GM21515 (cell line): ENCODE results near the gene TFF1.

ENCODE experiments used
- ATAC-seq: cut with Tn5 transposase; IDR thresholded peaks from one replicate; pipeline ENCODE4 v1.9.1; 2021; ENCODE audit not compliant: unreplicated experiment

TFF1 gene

GRCh38 chr21:42364304-42364865 is 1.9 kb downstream of the TFF1 start:
- ATAC-seq, result no peak

DNA sequence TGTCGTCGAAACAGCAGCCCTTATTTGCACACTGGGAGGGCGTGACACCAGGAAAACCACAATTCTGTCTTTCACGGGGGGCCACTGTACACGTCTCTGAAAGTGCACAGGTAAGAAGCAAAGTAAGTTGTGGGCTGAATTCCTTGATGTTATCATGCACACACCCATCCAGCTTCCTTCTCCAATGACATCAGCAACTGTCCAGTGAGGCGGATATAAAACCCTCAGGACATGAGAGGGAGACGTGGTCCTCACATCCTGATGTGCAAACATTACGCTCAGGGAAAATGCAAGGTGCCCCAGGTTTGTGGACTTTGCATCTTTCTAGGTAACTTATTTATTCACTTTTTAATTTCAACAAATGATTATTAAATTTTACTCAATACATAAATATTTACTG is 3.0 kb downstream of the TFF1 start:
- no peak for ATAC-seq

- ATAC-seq, result no peak
These were observed 3.6 kb downstream of the TFF1 start for GRCh38 chr21:42362700-42363099.

DNA sequence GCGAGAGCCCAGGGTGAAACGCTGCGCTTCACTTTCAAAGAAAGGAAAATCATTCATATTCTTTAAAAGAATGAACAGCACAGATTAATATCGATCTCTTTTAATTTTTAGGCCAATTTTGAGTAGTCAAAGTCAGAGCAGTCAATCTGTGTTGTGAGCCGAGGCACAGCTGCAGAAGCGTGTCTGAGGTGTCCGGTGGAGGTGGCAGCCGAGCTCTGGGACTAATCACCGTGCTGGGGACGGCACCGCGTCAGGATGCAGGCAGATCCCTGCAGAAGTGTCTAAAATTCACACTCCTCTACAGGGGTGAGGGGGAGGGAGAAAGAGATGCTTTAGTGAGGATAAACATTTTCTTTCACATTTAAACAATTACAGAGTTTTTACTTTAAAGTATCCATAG is 4.1 kb downstream of the TFF1 start:
- no peak for ATAC-seq

DNA sequence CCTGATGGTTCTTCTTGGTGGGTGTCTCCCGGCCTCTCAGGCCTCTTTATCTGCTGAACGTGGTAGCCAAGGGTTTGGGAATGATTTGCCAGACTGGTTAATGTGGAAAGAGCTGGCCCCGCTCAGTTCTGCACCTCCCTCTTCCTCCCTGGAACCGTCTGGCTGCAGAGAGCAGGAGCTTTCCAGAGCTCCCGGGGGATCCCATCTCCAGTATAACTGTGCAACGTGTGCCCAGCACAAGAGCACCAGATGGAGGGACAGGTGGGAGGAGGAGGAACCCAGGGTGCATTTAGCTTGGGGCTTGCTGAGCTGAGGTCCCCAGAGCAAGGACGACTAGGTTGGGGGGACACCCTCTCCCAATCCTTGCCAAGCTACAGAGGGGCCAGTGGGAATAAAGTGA is 5.0 kb downstream of the TFF1 start:
- no peak for ATAC-seq

DNA sequence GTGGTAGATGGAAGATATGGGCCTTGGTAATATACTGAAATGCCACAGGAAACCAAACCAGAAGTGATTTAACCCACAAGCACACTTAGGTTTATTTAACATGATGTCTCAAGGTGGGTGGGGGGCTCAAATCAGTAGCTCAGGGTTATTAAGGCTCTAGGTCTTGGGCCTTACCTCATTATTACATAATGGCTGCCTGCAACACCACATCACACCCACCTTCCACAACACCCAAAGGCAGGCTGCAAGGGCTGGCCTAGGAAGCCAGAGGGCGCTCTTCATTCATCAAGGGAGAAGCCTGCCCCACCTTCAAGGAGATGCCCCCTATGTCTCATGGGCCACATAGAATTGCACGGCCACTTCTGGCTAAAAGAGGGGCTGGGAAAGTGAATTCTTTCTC is 6.0 kb downstream of the TFF1 start:
- ATAC-seq, result no peak

DNA sequence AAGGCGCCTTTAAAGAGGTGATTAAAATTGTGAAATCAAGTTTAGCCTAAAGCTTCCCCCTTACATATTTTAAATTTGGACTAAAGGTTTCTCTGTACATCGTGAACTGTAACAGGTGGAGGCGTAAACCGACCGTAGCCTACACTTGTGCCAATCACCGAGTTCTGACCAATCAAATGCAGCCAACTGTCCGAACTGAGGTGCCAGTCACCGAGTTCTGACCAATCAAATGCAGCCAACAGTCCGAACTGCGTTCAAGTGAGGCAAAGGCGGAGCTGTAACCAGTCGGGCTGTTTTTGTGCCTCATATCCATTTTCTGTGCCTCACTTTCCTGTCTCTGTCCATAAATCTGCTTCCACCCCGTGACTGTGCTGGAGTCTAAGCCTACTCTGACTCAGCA is 7.4 kb downstream of the TFF1 start:
- no peak for ATAC-seq

GRCh38 chr21:42358261-42358660 is 8.1 kb downstream of the TFF1 start:
- no peak for ATAC-seq

- ATAC-seq, result no peak
These were observed 9.0 kb downstream of the TFF1 start for GRCh38 chr21:42357307-42357706.

DNA sequence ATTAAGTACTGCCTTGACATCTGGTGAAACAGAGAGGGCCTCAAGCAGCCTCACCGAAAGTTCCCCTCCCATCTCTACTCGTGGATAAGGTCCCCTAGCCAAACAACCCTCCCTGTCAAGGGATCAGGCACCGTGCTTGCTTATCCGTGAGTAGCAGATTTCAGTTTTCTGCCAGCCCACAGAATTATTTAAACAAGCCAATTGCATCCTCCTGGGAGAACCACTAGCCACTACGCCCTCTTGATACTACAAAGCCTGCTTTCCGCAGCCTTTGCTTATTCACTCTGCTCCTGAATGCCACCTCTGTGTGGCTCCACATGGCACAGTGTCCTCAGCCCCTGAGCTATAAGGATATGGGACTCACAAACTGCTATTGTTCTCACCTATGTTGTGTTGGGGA is 9.7 kb downstream of the TFF1 start:
- no peak for ATAC-seq

GRCh38 chr21:42356046-42356445 is 10.3 kb downstream of the TFF1 start:
- no peak for ATAC-seq

DNA sequence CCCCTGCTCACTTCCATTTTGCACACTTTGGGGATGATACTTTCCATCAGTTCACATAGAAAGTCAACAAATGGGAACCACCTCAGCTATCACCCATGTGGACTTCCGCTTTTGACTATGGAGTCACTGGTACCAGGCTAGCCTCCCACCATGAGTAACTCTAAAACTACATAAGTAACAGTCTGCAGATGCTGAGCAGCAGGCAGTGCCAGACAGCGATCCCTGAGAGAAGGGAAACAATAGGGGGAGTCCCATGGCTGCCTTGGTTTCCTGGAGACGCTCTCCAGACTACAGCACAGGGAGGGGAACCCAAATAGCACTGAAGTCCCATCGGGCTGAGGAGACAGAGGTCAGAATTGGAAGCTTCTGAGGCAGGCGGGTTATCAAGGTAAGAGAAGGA is 12.7 kb downstream of the TFF1 start:
- no peak for ATAC-seq

GRCh38 chr21:42352441-42353095 is 13.8 kb downstream of the TFF1 start:
- ATAC-seq, result no peak

- ATAC-seq, result no peak
These were observed 14.5 kb downstream of the TFF1 start for GRCh38 chr21:42351626-42352440.

- ATAC-seq, result no peak
These were observed 15.4 kb downstream of the TFF1 start, which contains the start of gene TFF2 for GRCh38 chr21:42350927-42351426. Gene TFF2, minus strand, starts transcription at chr21:42350994. Its CDS starts 37 bp downstream, at chr21:42350957.

GRCh38 chr21:42350318-42350910 is 15.9 kb downstream of the TFF1 start:
- no peak for ATAC-seq

- no peak for ATAC-seq
These were observed 16.7 kb downstream of the TFF1 start for GRCh38 chr21:42349420-42350317.

DNA sequence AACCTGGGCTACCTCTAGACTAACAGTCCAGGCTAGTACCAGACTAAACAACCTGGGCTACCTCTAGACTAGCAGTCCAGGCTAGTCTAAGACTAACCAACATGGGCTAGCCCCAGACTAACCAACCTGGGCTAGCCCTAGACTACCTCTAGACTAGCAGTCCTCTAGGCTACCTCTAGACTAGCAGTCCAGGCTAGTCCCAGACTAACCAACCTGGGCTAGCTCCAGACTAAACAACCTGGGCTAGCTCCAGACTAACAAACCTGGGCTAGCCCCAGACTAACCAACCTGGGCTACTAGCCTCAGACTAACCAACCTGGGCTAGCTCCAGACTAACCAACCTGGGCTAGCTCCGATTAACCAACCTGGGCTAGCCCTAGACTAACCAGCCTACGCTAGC is 17.6 kb downstream of the TFF1 start:
- no peak for ATAC-seq

DNA sequence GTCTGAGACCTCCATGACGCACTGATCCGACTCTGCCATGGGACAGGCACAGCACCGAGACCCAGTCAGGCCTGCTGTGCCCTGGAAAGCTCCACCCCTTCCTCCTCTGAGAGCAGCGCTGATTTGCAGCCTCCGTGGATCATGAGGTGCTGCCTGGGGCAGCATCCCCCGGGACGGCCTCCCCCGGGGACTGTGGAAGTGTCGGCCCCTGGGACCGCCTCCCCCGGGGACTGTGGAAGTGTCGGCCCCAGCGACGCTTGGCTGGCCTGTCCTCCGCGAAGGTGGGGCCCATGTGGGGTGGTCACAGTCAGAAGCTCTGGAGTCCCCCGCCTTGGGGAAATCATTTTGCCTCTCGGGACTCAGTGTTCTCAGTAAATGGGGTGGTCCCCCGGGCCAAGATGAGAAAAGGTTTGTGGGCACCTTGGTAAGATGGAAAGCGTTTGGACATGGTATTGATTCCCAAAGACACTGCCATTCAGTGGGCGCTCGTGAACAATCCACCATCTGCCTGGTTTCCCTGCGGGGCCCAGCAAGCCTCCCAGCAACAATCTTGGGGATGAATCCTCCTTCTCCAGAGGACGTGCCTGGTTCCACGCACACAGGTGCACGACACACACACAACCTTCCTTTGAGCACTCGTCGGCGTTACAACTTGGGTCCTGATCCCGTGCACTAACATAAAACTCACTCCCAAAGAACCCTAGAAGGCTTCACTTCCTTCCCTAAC is 18.6 kb downstream of the TFF1 start:
- ATAC-seq, result no peak
